Naive thymus-derived CD8-positive, alpha-beta T cell (primary cell): ENCODE data around the gene TLCD3B. TPM values are rescaled to one million over a fixed set of nuclear protein-coding genes. Genes with fewer than 3 reads are reported as not detected.
A peak's percentile ranks its signal among the peaks of the same experiment; 100 is the strongest.

ENCODE experiments used
- ATAC-seq, 2 donors: fragments of 150-1000 bp; cut with Tn5 transposase in 1 of 2; sonication (Bioruptor Pico), chemical (Tn5 transposase) in 1 of 2; 1 replicate in 1 of 2; 2 replicates in 1 of 2; pipeline ENCODE4 v1.10.0; 2021; ENCODE audit warnings: mild to moderate bottlenecking in 2 of 2, moderate library complexity in 2 of 2
- POLR2A ChIA-PET: fragments of 350-600 bp; sonication (Branson Sonifier 250); formaldehyde crosslinking; loops from one replicate; lab custom pipeline; 2021; ENCODE audit warnings: antibody characterized with exemption; lab: Charles Lee
- DNase-seq, 10 donors: peaks; one replicate each; pipeline versions ENCODE4 v3.0.0 to v3.0.0-alpha.2; 2020 to 2022
- H3K27ac Mint-ChIP-seq, 10 donors: one replicate each; pipeline ENCODE4 v1.8.0; 2020 to 2022; ENCODE audit warnings: mild to moderate bottlenecking in 10 of 10, mixed read lengths in 10 of 10, moderate library complexity in 4 of 10, inconsistent platforms in 1 of 10
- H3K27me3 Mint-ChIP-seq, 5 donors: one replicate each; pipeline ENCODE4 v1.8.0; 2021 to 2022; ENCODE audit warnings: mixed read lengths in 5 of 5
- H3K36me3 Mint-ChIP-seq, 3 donors: one replicate each; pipeline ENCODE4 v1.8.0; 2020 to 2022; ENCODE audit warnings: mixed read lengths in 3 of 3, mild to moderate bottlenecking in 2 of 3, inconsistent platforms in 1 of 3
- H3K4me1 Mint-ChIP-seq, 4 donors: one replicate each; pipeline ENCODE4 v1.8.0; 2021 to 2022; ENCODE audit warnings: mixed read lengths in 4 of 4
- H3K4me3 Mint-ChIP-seq, 10 donors: one replicate each; pipeline ENCODE4 v1.8.0; 2020 to 2022; ENCODE audit warnings: mild to moderate bottlenecking in 10 of 10, mixed read lengths in 10 of 10, moderate library complexity in 6 of 10, inconsistent platforms in 1 of 10
- H3K9me3 Mint-ChIP-seq, 9 donors: one replicate each; pipeline ENCODE4 v1.8.0; 2020 to 2022; ENCODE audit warnings: mixed read lengths in 9 of 9, mild to moderate bottlenecking in 3 of 9, inconsistent platforms in 1 of 9, moderate library complexity in 1 of 9
- polyA plus RNA-seq, 3 donors: library from polyadenylated mRNA; unstranded; fragments of 300-500 nt; fragmentation: Illumina TruSeq; gene quantifications; one replicate each; pipeline ENCODE4 v1.2.3, GENCODE V29; 2021
- total RNA-seq, 8 experiments: library from RNA in 2 of 8; stranded (reverse) in 2 of 8; gene quantifications; one replicate each; pipeline ENCODE4 v1.2.3 and lab custom pipeline; 2021 to 2026

TLCD3B gene
- total and polyA plus RNA-seq, 5 experiments from 2014 or later: not detected

DNA sequence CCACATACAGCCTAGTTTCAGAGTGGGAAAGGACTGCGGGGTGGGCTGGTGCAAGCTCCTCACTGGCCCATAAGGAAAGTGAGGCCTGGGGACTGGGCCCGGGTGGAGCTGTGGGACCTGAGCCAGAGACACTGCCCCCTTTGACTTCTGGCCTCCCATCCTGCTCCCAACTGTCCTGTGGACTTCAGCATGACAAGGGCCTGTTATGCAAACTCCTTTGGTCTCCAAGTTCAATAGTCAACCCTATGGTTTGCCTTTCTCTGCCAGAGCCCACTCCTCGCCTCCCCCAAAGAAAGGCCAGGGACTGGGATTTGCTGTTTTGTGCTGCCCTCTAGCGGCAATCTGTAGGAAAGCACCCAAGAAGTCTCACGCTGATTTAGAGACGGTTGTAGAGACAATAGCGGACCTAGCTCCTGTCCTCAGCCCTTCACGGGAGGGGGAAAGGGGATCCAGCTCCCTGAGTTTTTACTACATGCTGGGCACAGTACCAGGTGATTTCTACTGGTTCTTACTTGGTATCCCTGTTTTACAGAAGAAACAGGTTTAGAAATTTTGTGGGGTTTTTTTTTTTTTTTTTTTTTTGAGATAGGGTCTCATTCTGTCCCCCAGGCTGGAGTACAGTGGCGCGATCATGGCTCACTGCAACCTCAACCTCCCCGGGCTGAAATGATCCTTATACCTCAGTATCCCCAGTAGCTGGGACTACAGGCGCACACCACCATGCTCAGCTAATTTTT lies 1.2 kb upstream of the TLCD3B start:
- no peaks in the 10 kb centered on the region for H3K9me3 Mint-ChIP-seq
- no peaks in the 10 kb centered on the region for H3K36me3 Mint-ChIP-seq
- DNase-seq (peak; percentile 41 to 77 (median 60)), ATAC-seq (peak; percentile 64 to 72)
- POLR2A ChIA-PET: interaction anchor here (0.6 to 1.3 kb wide), 6 partner anchors 9 to 358 kb away, joined by 3 to 6 read pairs (median 4); partner anchors contain the start of genes ALDOA and C16orf92
- peak overlapping the region in 1 of 10 donors; percentile 36 for H3K27ac Mint-ChIP-seq
- peaks cover 23 to 60% (median 28%) of the 10 kb centered on the region in 5 donors for H3K27me3 Mint-ChIP-seq
- H3K4me3 Mint-ChIP-seq: peak overlapping the region; percentile 15 to 80 (median 54)
- H3K4me1 Mint-ChIP-seq: peaks cover 7 to 24% (median 13%) of the 10 kb centered on the region in 4 donors

DNA sequence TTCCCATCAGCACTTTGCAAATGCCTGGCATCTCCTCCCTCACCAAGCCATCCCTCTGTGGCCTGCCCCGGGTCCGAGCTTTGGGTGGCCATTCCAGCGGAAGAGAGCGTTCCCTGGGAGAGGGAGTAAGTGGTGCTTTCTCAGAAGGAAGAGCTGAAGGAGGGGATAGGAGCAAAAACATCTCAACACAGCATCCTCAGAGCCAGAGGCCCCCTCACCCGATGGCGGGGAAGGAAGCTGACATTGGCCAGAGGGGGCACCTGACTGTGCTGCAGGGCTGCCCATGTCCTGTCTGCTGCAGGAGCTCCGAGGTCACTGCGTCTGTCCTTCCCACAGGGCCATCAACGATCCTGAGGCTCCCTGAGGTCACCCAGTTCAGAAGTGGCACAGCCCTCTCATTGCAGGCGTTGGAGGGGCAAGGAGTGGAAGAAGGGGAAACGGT lies 427 bp upstream of the TLCD3B start:
- Mint-ChIP-seq H3K9me3 (no peaks in the 10 kb centered on the region), H3K27ac (no peak overlapping the region), H3K36me3 (no peaks in the 10 kb centered on the region), H3K27me3 (peaks cover 24 to 67% (median 35%) of the 10 kb centered on the region in 5 donors), H3K4me3 (peak overlapping the region in 5 of 10 donors; percentile 18 to 80 (median 25)), H3K4me1 (peaks cover 10 to 24% (median 13%) of the 10 kb centered on the region in 4 donors)
- POLR2A ChIA-PET: interaction anchor here (0.6 to 1.3 kb wide), 3 partner anchors 9 to 298 kb away, joined by 3 to 6 read pairs (median 3); partner anchors contain the start of genes ALDOA and C16orf92
- DNase-seq (no peak), ATAC-seq (peak in 1 of 2 donors; percentile 15)

DNA sequence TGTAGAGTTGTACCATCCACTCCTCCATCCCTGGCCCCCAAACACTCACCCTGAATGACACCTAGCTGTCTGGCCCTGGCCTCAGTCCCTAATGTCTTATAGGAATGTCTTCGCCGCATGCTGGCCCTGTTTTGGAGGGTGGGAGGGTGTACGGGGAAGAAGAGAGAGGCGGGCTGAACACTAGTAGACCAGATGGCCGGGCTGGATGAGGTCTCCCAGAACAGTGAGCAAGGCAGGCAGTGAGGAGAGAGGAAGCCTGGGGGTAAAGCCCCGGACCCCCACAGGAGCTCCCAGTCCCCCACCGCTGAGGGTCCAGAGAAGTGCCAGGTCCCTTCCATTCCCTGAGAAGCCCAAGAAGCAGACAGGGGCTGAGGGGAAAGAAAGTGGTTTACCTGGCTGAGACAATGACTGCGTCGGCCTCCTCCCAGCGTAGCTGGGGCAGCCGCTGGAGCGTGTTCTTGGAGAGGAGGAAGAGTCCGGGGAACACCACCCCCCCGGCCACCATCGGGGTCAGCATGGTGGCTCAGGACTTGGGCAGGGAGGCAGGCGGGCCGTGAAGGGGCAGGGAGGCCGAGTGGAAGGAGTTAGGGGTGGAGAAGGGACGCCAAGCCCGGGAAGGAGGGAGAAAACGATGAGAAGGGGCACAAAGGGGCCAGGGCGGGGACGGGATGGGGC lies 923 bp downstream of the TLCD3B start:
- H3K4me1 Mint-ChIP-seq: peaks cover 10 to 24% (median 13%) of the 10 kb centered on the region in 4 donors
- ATAC-seq (no peak), DNase-seq (no peak)
- H3K4me3 Mint-ChIP-seq: peak overlapping the region in 9 of 10 donors; percentile 36 to 83 (median 57)
- H3K36me3 Mint-ChIP-seq: no peaks in the 10 kb centered on the region
- peaks cover 24 to 65% (median 36%) of the 10 kb centered on the region in 5 donors for H3K27me3 Mint-ChIP-seq
- POLR2A ChIA-PET: interaction anchor here (0.6 kb wide), 1 partner anchor 246 kb away, joined by 3 read pairs; no protein-coding TSS in a partner anchor
- H3K27ac Mint-ChIP-seq: peak overlapping the region in 2 of 10 donors; percentile 18 to 49
- no peaks in the 10 kb centered on the region for H3K9me3 Mint-ChIP-seq

DNA sequence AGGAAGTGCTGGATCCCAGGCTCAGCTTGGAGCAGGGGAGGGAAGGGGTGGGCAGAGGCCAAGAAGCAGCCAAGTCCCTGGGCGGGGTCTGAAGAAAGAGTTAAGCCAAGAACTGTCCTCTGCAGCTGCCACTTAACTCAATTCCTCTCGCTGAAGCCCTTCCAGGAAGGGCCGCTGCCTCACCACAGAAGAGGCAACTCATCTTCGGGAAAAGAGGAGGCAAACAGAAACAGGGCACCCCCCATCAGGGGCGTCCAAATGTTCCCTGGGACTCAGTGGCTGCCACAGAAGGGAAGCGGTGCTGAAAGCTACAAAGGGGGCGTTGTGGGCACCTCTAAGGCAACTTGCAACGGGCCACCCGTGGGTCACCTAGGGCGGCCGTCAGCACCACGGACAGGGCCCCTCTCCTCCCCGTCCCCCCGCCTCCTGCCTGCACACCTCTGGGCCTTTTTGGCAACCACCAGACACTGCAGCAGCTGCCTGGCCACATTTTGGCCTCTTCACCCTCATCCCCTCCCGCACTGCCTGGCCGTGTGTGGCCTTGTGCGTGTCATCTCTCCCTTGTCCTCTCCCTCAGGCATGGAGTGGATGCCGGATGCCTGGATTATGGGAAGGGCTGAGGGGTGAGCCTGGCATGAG lies 2.5 kb downstream of the TLCD3B start:
- ATAC-seq (peak; percentile 31 to 32), DNase-seq (no peak)
- Mint-ChIP-seq H3K4me3 (no peak overlapping the region), H3K27me3 (peaks cover 21 to 57% (median 36%) of the 10 kb centered on the region in 5 donors), H3K9me3 (no peaks in the 10 kb centered on the region), H3K4me1 (peaks cover 10 to 24% (median 13%) of the 10 kb centered on the region in 4 donors), H3K27ac (no peak overlapping the region), H3K36me3 (no peaks in the 10 kb centered on the region)
- POLR2A ChIA-PET: no interaction called here

DNA sequence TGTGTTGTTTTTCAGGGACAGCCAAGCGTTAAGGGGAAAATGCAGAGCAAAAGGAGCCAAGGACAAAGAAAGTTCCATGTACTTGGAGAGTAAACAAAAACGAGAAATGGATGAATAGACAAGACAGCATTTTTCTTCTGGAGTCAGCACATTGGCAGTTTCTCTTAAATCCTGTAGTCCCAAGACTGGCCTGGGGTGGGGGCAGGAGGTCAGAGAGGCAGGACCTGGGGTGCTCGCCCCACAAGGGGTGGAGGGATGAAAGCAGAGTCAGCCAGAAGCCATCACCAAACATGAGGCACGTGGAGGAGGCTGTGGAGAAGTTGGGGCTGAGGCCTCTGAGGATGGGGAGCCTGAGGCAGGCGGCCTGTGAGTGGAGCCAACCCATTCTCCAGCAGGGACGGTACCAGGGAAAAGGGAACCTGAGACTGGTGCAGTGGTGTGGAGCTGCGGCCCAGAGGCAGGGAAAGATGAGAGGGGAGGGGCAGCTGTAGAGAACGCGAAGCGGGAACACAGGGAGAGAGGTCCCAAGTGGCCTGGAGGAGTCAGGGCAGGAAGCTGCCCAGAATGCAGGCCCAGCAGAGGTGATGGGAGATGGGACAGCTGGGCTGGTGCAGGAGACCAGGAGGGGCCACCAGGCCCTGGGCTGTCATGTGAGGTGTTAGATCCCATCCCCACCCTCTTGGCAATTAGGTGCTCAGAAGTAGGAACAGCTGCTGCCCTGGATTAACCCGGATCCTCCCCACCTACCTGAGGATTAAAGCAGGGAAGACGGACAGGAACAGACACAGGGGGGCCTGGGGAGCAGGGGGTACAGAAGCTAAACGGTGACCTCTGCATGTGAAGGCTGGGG lies 3.3 kb downstream of the TLCD3B start:
- Mint-ChIP-seq H3K27ac (peak overlapping the region in 3 of 10 donors; percentile 5 to 45 (median 19)), H3K36me3 (no peaks in the 10 kb centered on the region), H3K27me3 (peaks cover 21 to 57% (median 36%) of the 10 kb centered on the region in 5 donors), H3K4me3 (peak overlapping the region in 1 of 10 donors; percentile 11), H3K4me1 (peaks cover 10 to 24% (median 13%) of the 10 kb centered on the region in 4 donors), H3K9me3 (no peaks in the 10 kb centered on the region)
- ATAC-seq (no peak), DNase-seq (no peak)
- POLR2A ChIA-PET: no interaction called here

DNA sequence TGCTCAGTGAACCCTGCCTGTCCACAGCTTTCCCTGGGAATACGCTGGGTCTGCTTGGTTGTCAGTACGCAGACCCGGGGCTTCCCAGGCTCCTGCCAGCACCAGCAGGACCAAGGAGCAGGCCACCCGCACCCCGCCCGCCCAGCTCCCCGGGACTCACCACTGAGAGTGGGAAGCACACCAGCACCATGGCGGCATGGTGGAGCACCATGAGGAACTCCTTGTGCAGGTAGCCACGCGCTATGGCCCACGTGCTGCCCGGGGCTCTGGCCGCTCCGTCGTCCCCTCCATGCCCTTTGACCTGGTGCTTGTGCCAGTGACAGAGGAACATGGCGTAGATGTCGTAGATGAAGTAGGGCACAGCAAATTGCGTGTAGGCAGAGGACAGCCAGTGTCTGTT lies 4.6 kb downstream of the TLCD3B start:
- peaks cover 8 to 19% (median 8%) of the 10 kb centered on the region in 4 donors for H3K4me1 Mint-ChIP-seq
- H3K27ac Mint-ChIP-seq: no peak overlapping the region
- POLR2A ChIA-PET: no interaction called here
- no peak overlapping the region for H3K4me3 Mint-ChIP-seq
- peaks cover 15 to 45% (median 31%) of the 10 kb centered on the region in 5 donors for H3K27me3 Mint-ChIP-seq
- DNase-seq (no peak), ATAC-seq (no peak)
- H3K9me3 Mint-ChIP-seq: no peaks in the 10 kb centered on the region
- no peaks in the 10 kb centered on the region for H3K36me3 Mint-ChIP-seq

DNA sequence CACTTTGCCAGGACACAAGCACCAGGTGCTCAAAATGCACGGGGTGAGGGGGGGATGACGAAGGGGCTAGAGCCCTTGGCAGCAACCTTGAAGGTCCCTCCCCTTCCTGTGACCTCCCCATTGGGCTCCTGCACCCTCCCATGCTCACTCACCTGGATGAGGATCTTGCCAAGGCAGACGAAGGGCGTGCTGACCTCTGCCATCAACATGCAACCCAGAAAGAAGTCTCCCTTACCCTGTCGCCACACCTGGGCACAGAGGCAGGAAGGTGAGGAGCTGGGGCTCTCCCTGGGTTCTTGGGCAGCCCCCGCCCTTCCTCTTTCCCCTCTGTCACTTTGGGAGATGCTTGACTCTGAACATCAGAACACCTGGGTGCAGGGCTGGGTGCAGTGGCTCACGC lies 5.5 kb downstream of the TLCD3B start:
- Mint-ChIP-seq H3K9me3 (no peaks in the 10 kb centered on the region), H3K4me1 (peaks cover 11 to 27% (median 13%) of the 10 kb centered on the region in 4 donors), H3K27me3 (peaks cover 14 to 44% (median 31%) of the 10 kb centered on the region in 5 donors), H3K27ac (no peak overlapping the region), H3K4me3 (no peak overlapping the region), H3K36me3 (no peaks in the 10 kb centered on the region)
- DNase-seq: no peak
- no peak for ATAC-seq
- POLR2A ChIA-PET: no interaction called here

DNA sequence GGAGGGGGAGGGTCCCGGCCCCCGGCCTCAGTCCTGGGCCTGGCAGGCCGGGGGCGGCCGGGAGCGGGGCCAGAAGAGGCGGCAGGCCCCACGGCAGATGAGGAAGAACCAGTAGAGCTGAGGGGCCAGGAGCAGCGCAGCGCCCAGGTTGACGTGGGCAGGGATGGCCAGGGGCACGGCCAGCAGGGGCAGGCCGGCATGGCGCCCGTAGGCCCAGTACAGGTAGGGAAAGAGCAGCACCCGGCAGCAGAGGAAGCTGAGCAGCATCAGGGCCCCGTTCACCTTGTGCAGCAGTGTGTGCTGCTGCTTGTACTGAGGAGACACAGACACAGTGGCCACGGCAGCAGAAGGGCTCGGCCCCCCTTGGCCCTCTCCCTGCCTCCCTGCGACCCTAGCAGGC lies 5.9 kb downstream of the TLCD3B start:
- POLR2A ChIA-PET: no interaction called here
- H3K36me3 Mint-ChIP-seq: no peaks in the 10 kb centered on the region
- no peak overlapping the region for H3K4me3 Mint-ChIP-seq
- H3K27me3 Mint-ChIP-seq: peaks cover 14 to 40% (median 28%) of the 10 kb centered on the region in 5 donors
- no peaks in the 10 kb centered on the region for H3K9me3 Mint-ChIP-seq
- no peak overlapping the region for H3K27ac Mint-ChIP-seq
- DNase-seq: no peak
- H3K4me1 Mint-ChIP-seq: peaks cover 10 to 23% (median 12%) of the 10 kb centered on the region in 4 donors
- no peak for ATAC-seq

DNA sequence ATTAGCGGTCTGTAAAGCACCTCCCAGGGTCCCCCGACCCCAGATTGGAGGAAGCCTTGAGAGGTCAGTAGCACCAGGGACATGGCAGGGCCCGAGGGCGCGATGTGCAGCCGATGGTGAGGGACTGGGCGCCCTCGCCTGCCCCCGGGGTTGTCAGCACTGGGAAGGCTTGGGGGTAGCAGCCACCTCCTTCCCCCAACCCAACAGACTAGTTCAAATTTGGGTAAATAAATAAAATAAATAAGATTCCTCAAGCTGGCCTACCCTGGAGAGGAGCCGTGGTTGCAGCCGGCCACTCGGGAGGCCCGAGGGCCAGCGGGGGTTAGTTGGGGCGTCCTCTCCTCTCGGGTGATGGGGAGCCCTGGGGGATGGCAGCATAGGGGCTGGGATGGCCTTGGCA lies 6.6 kb downstream of the TLCD3B start:
- DNase-seq: no peak
- Mint-ChIP-seq H3K27me3 (peaks cover 9 to 33% (median 22%) of the 10 kb centered on the region in 5 donors), H3K36me3 (no peaks in the 10 kb centered on the region), H3K4me1 (peaks cover 6 to 16% (median 7%) of the 10 kb centered on the region in 4 donors), H3K27ac (no peak overlapping the region), H3K9me3 (no peaks in the 10 kb centered on the region), H3K4me3 (peak overlapping the region in 1 of 10 donors; percentile 64)
- no peak for ATAC-seq
- POLR2A ChIA-PET: interaction anchor here (0.6 kb wide), 1 partner anchor 150 kb away, joined by 3 read pairs; no protein-coding TSS in a partner anchor

DNA sequence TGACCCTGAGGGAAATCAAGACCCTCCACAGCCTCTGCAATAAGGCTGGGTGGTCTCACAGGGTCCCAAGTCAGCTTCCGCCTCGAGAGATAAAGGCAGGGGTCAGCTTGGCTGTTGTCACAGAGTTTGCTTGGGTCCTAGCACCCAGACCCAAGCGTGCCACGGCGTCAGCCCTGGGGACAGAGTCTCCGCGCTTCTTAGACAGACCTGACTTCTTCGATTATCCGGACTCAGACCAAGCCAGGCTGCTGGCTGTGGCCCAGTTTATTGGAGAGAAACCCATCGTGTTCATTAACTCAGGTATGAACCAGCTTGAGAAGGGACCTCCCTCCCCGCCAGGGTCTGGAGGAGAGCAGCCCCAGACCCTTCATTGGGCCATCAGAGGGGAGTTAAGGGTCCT lies 7.5 kb downstream of the TLCD3B start:
- POLR2A ChIA-PET: no interaction called here
- DNase-seq (no peak), ATAC-seq (no peak)
- Mint-ChIP-seq H3K9me3 (no peaks in the 10 kb centered on the region), H3K36me3 (no peaks in the 10 kb centered on the region), H3K27me3 (peaks cover 5 to 24% (median 17%) of the 10 kb centered on the region in 5 donors), H3K4me1 (peaks cover 6 to 16% (median 7%) of the 10 kb centered on the region in 4 donors), H3K27ac (no peak overlapping the region), H3K4me3 (no peak overlapping the region)

DNA sequence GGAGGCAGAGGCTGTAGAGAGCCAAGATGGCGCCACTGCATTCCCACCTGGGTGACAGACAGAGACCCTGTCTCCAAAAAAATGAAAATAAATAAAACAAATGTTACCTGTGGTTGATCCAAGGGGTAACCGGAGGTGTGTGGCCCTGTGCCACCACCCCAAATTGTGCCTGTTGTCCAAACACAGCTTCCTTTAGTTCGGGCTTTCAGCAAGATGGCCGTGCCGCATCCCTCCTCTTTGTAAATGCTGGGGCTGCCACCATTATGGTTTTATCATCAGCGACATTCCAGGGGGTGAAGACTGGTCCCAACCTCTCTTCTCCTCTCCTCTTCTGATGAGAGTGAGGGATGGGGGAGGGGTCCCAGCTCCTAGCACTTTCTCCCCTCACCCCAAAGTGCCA lies 8.2 kb downstream of the TLCD3B start, which contains the start of gene C16orf92:
Gene C16orf92, plus strand, starts transcription at position 312 of the 400 bp plus-strand sequence. CDS start 143 bp downstream, outside the sequence.
- H3K9me3 Mint-ChIP-seq: no peaks in the 10 kb centered on the region
- ATAC-seq (no peak), DNase-seq (no peak)
- H3K4me3 Mint-ChIP-seq: peak within 1 kb of the TSS in 1 of 10 donors; percentile 64
- peaks cover 6 to 13% (median 7%) of the 10 kb centered on the region in 4 donors for H3K4me1 Mint-ChIP-seq
- peaks cover 5 to 17% (median 15%) of the 10 kb centered on the region in 5 donors for H3K27me3 Mint-ChIP-seq
- POLR2A ChIA-PET: interaction anchor here (0.6 kb wide), 1 partner anchor 9 kb away, joined by 6 read pairs; no protein-coding TSS in a partner anchor
- no peaks in the 10 kb centered on the region for H3K36me3 Mint-ChIP-seq
- no peak within 1 kb of the TSS for H3K27ac Mint-ChIP-seq
